Liver (tissue), 9 donors: Measurements from ENCODE around the gene IFNA10. TPM values are rescaled to one million over a fixed set of nuclear protein-coding genes. Genes with fewer than 3 reads are reported as not detected.
A peak's percentile ranks its signal among the peaks of the same experiment; 100 is the strongest.
"Not testable (repeated sequence)": the region's sequence is repeated elsewhere in the genome, so short reads cannot be mapped to it uniquely, and the experiment has no call there.

Source experiments
- DNase-seq: peaks from one replicate; pipeline ENCODE4 v3.0.0-alpha.2; 2017; ENCODE audit warnings: low spot score
- H3K27ac ChIP-seq, 2 donors: one replicate each; pipeline ENCODE4 v1.7.0; 2013; ENCODE audit warnings: inconsistent platforms in 2 of 2, low read length in 2 of 2, control low read depth in 1 of 2, low read depth in 1 of 2, mild to moderate bottlenecking in 1 of 2
- H3K27me3 ChIP-seq, 4 donors: one replicate each; pipeline versions ENCODE4 v1.6.1 to v1.7.0; 2013; ENCODE audit warnings: low read length in 3 of 4, inconsistent platforms in 1 of 4, mild to moderate bottlenecking in 1 of 4, moderate library complexity in 1 of 4; ENCODE audit not compliant: control insufficient read depth in 4 of 4, insufficient read depth in 4 of 4
- H3K36me3 ChIP-seq, 4 donors: one replicate each; pipeline versions ENCODE4 v1.6.1 to v1.7.0; 2013; ENCODE audit warnings: low read length in 3 of 4, mild to moderate bottlenecking in 3 of 4, low read depth in 1 of 4, moderate library complexity in 1 of 4; ENCODE audit not compliant: control insufficient read depth in 4 of 4, insufficient read depth in 3 of 4
- H3K4me1 ChIP-seq, 4 donors: one replicate each; pipeline versions ENCODE4 v1.6.1 to v1.7.0; 2013; ENCODE audit warnings: low read length in 3 of 4, mild to moderate bottlenecking in 3 of 4, moderate library complexity in 1 of 4; ENCODE audit not compliant: control insufficient read depth in 4 of 4, insufficient read depth in 4 of 4
- H3K4me3 ChIP-seq, 3 donors: one replicate each; pipeline versions ENCODE4 v1.6.1 to v1.7.0; 2013; ENCODE audit warnings: low read length in 3 of 3, control low read depth in 1 of 3, low read depth in 1 of 3, mild to moderate bottlenecking in 1 of 3
- H3K9ac ChIP-seq, 2 donors: one replicate each; pipeline ENCODE4 v1.7.0; 2013; ENCODE audit warnings: low read length in 2 of 2, mild to moderate bottlenecking in 2 of 2, moderate library complexity in 2 of 2, control low read depth in 1 of 2, low read depth in 1 of 2
- H3K9me3 ChIP-seq, 4 donors: one replicate each; pipeline versions ENCODE4 v1.6.1 to v1.7.0; 2013; ENCODE audit warnings: low read length in 3 of 4; ENCODE audit not compliant: control insufficient read depth in 4 of 4
- CTCF ChIP-seq: fragments of 150-350 bp; IDR thresholded peaks from 2 replicates; pipeline ENCODE4 v1.5.1; 2017; ENCODE audit warnings: improper control_type of control experiment, low read depth, low read length; ENCODE audit not compliant: missing input control
- HNF4A ChIP-seq, 2 donors: conservative IDR thresholded peaks; 2 replicates each; pipeline ENCODE4 v1.6.1; 2016; ENCODE audit warnings: antibody characterized with exemption in 2 of 2, mild to moderate bottlenecking in 2 of 2
- RAD21 ChIP-seq, 2 donors: IDR thresholded peaks; 2 replicates each; pipeline ENCODE4 v1.6.1; 2016; ENCODE audit warnings: antibody characterized with exemption in 2 of 2, mild to moderate bottlenecking in 2 of 2
- WGBS: extraction: QIAGEN DNeasy Blood & Tissue Kit; methylation state at CpG from one replicate; pipeline ENCODE4 v1.1.7; 2013; 5-methylcytosine and 5-hydroxymethylcytosine counted together
- polyA plus RNA-seq, 2 donors: library from polyadenylated mRNA; stranded (reverse) in 1 of 2; unstranded in 1 of 2; fragments of 200-250 nt in 1 of 2; fragments of >200 nt in 1 of 2; fragmentation: Nextera tagmentation in 1 of 2; extraction: Ambion mirVana in 1 of 2; gene quantifications; one replicate each; pipeline versions ENCODE4 v1.2.1 to v1.2.3, GENCODE V29; 2013 to 2015
- total RNA-seq, 2 donors: library from RNA; depleted of rRNA; stranded (reverse); fragments of >200 nt; gene quantifications; one replicate each; pipeline ENCODE4 v1.2.3, GENCODE V29; 2014
- donor health status: healthy.
- donor health status: healthy.
- donor health status: healthy.
- donor health status: healthy.
- donor health status: healthy.

Gene IFNA10
- total and polyA plus RNA-seq, 4 donors: not detected

- H3K4me3 ChIP-seq, H3K9ac ChIP-seq, H3K36me3 ChIP-seq, H3K27ac ChIP-seq, H3K4me1 ChIP-seq, H3K27me3 ChIP-seq, DNase-seq, H3K9me3 ChIP-seq: not testable (repeated sequence)
- WGBS: 32% methylated on average over 6 of the region's 6 CpGs
- TF ChIP-seq HNF4A (conservative IDR thresholded peaks at IDR 0.05) (peak in 1 of 2 donors; percentile 28), CTCF (peak; percentile 25), RAD21 (IDR thresholded peaks at IDR 0.05) (peak; percentile 41 to 45)
These were observed 11.8 kb downstream of the IFNA10 start for GRCh38 chr9:21194867-21195776.

GRCh38 chr9:21187487-21187886, 19.5 kb downstream of the IFNA10 start, which contains the start of gene IFNA4:
TSS of gene IFNA4 (minus strand) at chr9:21187587. CDS start at chr9:21187531, 56 bp downstream.
- WGBS: 82% methylated on average over 3 of the region's 3 CpGs
- not testable (repeated sequence) for H3K27ac ChIP-seq

GRCh38 chr9:21182810-21183736, 23.9 kb downstream of the IFNA10 start:
- H3K36me3 ChIP-seq, DNase-seq, H3K4me1 ChIP-seq, H3K9ac ChIP-seq, H3K27ac ChIP-seq, H3K27me3 ChIP-seq, H3K9me3 ChIP-seq, H3K4me3 ChIP-seq: not testable (repeated sequence)
- WGBS: 35% methylated on average over 4 of the region's 4 CpGs
- TF ChIP-seq CTCF: peak; percentile 14
- peak; percentile 16 to 24 for TF ChIP-seq RAD21 (IDR thresholded peaks at IDR 0.05)

More at GRCh38 chr9:21187487-21187886, 19.5 kb downstream of the IFNA10 start, which contains the start of gene IFNA4:
- DNase-seq, H3K9ac ChIP-seq, H3K9me3 ChIP-seq, H3K27me3 ChIP-seq, H3K4me3 ChIP-seq, H3K4me1 ChIP-seq, H3K36me3 ChIP-seq: not testable (repeated sequence)
